ENCODE data around the gene MRPL27. TPM values are rescaled to one million over a fixed set of nuclear protein-coding genes. Genes with fewer than 3 reads are reported as not detected.

The MRPL27 gene
- total and polyA plus RNA-seq, 5 experiments from 2014 or later: 28.0 to 60.6 (median 30.0) TPM

Other genes with a start within 250 kb of the MRPL27 start
- gene SAMD14, start 243.0 kb downstream of the MRPL27 start, total RNA-seq: under 1 TPM in 1 of 2 experiments, not detected in 1; 0.30 TPM
- gene SAMD14, start 243.0 kb downstream of the MRPL27 start, polyA plus RNA-seq: not detected
- 10 to 100 TPM; 82.8 to 83.6 TPM for gene PPP1R9B, start 222.5 kb downstream of the MRPL27 start, total RNA-seq
- gene PPP1R9B, start 222.5 kb downstream of the MRPL27 start, polyA plus RNA-seq: under 1 TPM; 0.29 to 0.84 (median 0.67) TPM
- not detected for gene SGCA, start 207.2 kb downstream of the MRPL27 start, total RNA-seq
- under 1 TPM in 1 of 3 donors, not detected in 2; 0.71 TPM for gene SGCA, start 207.2 kb downstream of the MRPL27 start, polyA plus RNA-seq
- under 1 TPM; 0.44 to 0.83 TPM for gene COL1A1, start 171.6 kb downstream of the MRPL27 start, total RNA-seq
- not detected for gene COL1A1, start 171.6 kb downstream of the MRPL27 start, polyA plus RNA-seq
- gene TMEM92, start 98.7 kb downstream of the MRPL27 start, total RNA-seq: not detected
- gene TMEM92, start 98.7 kb downstream of the MRPL27 start, polyA plus RNA-seq: not detected
- 10 to 100 TPM; 34.3 to 42.5 TPM for gene XYLT2, start 27.1 kb downstream of the MRPL27 start, total RNA-seq
- 10 to 100 TPM in 1 of 3 donors, 1 to 10 TPM in 2; 6.9 to 16.8 (median 7.4) TPM for gene XYLT2, start 27.1 kb downstream of the MRPL27 start, polyA plus RNA-seq
- gene EME1, start within 50 bp of the MRPL27 start, total RNA-seq: 1 to 10 TPM; 1.9 to 2.7 TPM
- under 1 TPM in 1 of 3 donors, not detected in 2; 0.38 TPM for gene EME1, start within 50 bp of the MRPL27 start, polyA plus RNA-seq
- gene LRRC59, start 24.3 kb upstream of the MRPL27 start, total RNA-seq: 10 to 100 TPM; 25.7 to 27.7 TPM
- 10 to 100 TPM; 12.8 to 14.1 (median 13.8) TPM for gene LRRC59, start 24.3 kb upstream of the MRPL27 start, polyA plus RNA-seq
- gene ACSF2, start 53.0 kb upstream of the MRPL27 start, total RNA-seq: 10 to 100 TPM; 22.4 to 25.9 TPM
- gene ACSF2, start 53.0 kb upstream of the MRPL27 start, polyA plus RNA-seq: 1 to 10 TPM; 1.2 to 2.3 (median 2.1) TPM
- not detected for gene CHAD, start 95.7 kb upstream of the MRPL27 start, total RNA-seq
- not detected for gene CHAD, start 95.7 kb upstream of the MRPL27 start, polyA plus RNA-seq
- gene RSAD1, start 105.7 kb upstream of the MRPL27 start, total RNA-seq: 10 to 100 TPM; 88.2 to 90.6 TPM
- 10 to 100 TPM; 61.3 to 78.8 (median 64.2) TPM for gene RSAD1, start 105.7 kb upstream of the MRPL27 start, polyA plus RNA-seq
- 1 to 10 TPM; 1.3 to 2.6 TPM for gene MYCBPAP, start 135.3 kb upstream of the MRPL27 start, total RNA-seq
- 1 to 10 TPM in 1 of 3 donors, under 1 TPM in 1, not detected in 1; 0.80 to 1.3 TPM for gene MYCBPAP, start 135.3 kb upstream of the MRPL27 start, polyA plus RNA-seq
- gene EPN3, start 159.6 kb upstream of the MRPL27 start, total RNA-seq: not detected
- gene EPN3, start 159.6 kb upstream of the MRPL27 start, polyA plus RNA-seq: not detected
- gene SPATA20, start 174.0 kb upstream of the MRPL27 start, total RNA-seq: 10 to 100 TPM; 33.2 to 39.8 TPM
- gene SPATA20, start 174.0 kb upstream of the MRPL27 start, polyA plus RNA-seq: 1 to 10 TPM; 6.9 to 8.9 (median 7.5) TPM
- gene CACNA1G, start 187.5 kb upstream of the MRPL27 start, total RNA-seq: under 1 TPM in 1 of 2 experiments, not detected in 1; 0.05 TPM
- gene CACNA1G, start 187.5 kb upstream of the MRPL27 start, polyA plus RNA-seq: not detected

Data from naive thymus-derived CD8-positive, alpha-beta T cell (primary cell).